IPS-15b (cell line): ENCODE results near the gene CCNA2.

Source experiments
- H3K27me3 ChIP-seq: one replicate; pipeline ENCODE4 v1.6.1; 2013; ENCODE audit warnings: low read length; ENCODE audit not compliant: control insufficient read depth, insufficient read depth
- H3K36me3 ChIP-seq: one replicate; pipeline ENCODE4 v1.6.1; 2013; ENCODE audit warnings: low read length; ENCODE audit not compliant: control insufficient read depth, insufficient read depth
- H3K4me1 ChIP-seq: one replicate; pipeline ENCODE4 v1.6.1; 2013; ENCODE audit warnings: mild to moderate bottlenecking, low read length; ENCODE audit not compliant: control insufficient read depth, insufficient read depth
- H3K4me3 ChIP-seq: one replicate; pipeline ENCODE4 v1.5.1; 2013; ENCODE audit warnings: low read depth, low read length
- H3K9ac ChIP-seq: one replicate; pipeline ENCODE4 v1.6.1; 2013; ENCODE audit warnings: low read depth, mild to moderate bottlenecking, low read length
- H3K9me3 ChIP-seq: one replicate; pipeline ENCODE4 v1.6.1; 2013; ENCODE audit warnings: mild to moderate bottlenecking, low read length; ENCODE audit not compliant: control insufficient read depth, insufficient read depth

Gene CCNA2

GRCh38 chr4:121800961-121801714 is 22.5 kb downstream of the CCNA2 start, which contains the start of gene EXOSC9:
TSS of gene EXOSC9 (plus strand) at chr4:121801323. CDS start at chr4:121801425, 102 bp downstream.
- Histone ChIP-seq H3K9ac (peak within 1 kb of the TSS; percentile 96), H3K9me3 (no peaks in the 10 kb centered on the region), H3K27me3 (no peaks in the 10 kb centered on the region), H3K36me3 (peaks cover 5% of the 10 kb centered on the region), H3K4me1 (peaks cover 10% of the 10 kb centered on the region), H3K4me3 (peak within 1 kb of the TSS; percentile 95)

DNA sequence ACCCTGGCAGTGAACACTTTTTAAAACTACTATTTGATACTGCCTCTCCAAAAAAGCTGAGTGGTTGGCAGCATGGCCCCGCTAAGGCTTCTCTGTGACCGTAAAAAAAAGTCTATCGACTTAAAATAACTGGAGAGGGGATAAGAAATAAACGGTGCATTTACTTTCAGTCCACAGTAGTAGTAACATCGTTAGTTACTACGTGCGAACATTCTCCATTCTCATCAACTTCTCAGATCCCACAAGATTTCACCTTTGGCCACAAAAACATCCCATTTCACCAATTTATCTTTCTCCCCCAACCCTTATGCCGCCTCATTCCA is 23.1 kb downstream of the CCNA2 start:
- Histone ChIP-seq H3K27me3 (no peaks in the 10 kb centered on the region), H3K36me3 (peaks cover under 1% of the 10 kb centered on the region), H3K9me3 (no peaks in the 10 kb centered on the region), H3K4me3 (peak overlapping the region; percentile 95), H3K9ac (peak overlapping the region; percentile 90), H3K4me1 (peaks cover 15% of the 10 kb centered on the region)

- Histone ChIP-seq H3K9me3 (no peaks in the 10 kb centered on the region), H3K27me3 (no peaks in the 10 kb centered on the region), H3K9ac (no peak overlapping the region), H3K4me1 (peaks cover 18% of the 10 kb centered on the region), H3K4me3 (no peak overlapping the region), H3K36me3 (no peaks in the 10 kb centered on the region)
Measured at GRCh38 chr4:121799867-121800501, 23.7 kb downstream of the CCNA2 start.

DNA sequence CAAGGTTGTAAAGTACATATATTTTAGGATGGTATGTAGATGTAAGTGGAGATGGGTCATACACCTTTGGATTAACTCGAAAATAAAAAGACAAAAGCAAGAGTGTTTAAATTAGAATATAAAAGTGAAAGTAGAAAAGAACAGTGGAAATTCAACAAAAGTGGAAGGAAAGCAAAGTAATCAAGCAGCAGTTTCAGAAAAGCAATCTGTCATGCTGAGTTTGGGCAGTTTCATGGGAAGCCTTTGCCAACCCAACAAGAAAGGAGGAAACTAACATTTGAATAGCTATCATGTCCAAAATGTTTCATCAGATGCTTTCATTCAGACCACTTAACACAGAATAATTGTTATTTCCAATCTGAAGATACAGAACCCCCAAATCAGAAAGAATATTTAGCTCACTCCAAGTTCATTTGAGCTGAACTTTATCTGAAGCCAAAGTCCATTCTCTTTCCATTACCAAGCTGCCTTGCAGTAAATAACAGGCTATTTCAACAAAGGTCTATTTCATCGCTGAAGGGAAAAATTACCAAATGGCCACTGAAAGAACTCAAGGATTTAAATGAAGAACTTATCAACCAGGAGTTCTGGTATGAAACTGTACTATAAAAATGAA is 24.4 kb downstream of the CCNA2 start:
- no peak overlapping the region for H3K4me3 ChIP-seq
- H3K27me3 ChIP-seq: no peaks in the 10 kb centered on the region
- no peaks in the 10 kb centered on the region for H3K9me3 ChIP-seq
- no peaks in the 10 kb centered on the region for H3K36me3 ChIP-seq
- H3K4me1 ChIP-seq: peaks cover 18% of the 10 kb centered on the region
- no peak overlapping the region for H3K9ac ChIP-seq

DNA sequence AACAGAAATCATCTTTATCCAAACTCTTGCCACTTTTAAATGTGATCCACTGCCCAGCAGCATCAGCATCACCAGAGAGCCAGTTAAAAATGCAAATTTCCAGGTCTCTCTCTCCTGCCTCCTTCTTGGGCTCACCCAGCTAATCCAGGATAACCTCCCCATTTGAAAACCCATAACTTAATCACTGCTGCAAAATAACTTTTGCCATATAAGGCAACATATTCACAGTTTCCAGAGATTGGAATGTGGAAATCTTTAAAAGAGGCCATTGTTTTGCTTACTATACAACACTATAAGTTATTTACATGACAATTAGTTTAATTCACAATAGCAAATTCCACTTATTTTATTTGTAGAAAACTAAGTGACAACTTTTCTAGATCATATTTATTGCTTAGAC is 27.4 kb downstream of the CCNA2 start:
- H3K4me1 ChIP-seq: peaks cover 14% of the 10 kb centered on the region
- no peak overlapping the region for H3K9ac ChIP-seq
- H3K4me3 ChIP-seq: peak overlapping the region; percentile 3
- no peaks in the 10 kb centered on the region for H3K27me3 ChIP-seq
- H3K36me3 ChIP-seq: no peaks in the 10 kb centered on the region
- H3K9me3 ChIP-seq: no peaks in the 10 kb centered on the region

DNA sequence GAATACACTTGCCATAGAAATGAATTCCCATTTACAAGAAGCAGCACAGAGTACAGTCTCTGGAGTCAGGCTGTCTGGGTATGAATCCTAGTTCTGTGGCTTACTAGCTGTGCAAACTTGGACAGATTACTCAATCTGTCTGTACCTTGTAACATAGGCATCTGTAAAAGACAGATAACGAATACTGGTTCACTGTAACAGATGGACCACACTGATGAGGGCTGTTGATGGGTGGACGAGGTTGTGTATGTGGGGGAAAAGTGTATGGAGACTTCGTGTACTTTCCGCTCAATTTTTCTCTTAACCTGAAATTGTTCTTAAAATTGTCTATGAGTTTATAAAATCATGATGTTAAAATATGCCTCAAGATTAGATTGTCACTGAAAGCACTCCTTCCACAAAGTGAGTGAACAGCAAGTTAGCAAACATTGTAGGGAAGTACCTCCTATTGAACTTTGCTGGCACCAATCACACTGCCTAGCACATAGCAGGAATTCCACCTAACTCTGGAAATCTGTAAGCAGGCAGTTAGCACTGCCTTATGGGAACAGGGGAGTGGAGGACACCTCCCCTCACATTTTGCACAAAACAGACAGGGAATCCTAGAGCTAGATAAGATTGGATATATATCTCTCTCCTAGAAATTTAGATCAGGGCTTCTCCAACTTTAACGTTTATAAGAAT is 29.0 kb downstream of the CCNA2 start:
- no peaks in the 10 kb centered on the region for H3K27me3 ChIP-seq
- no peak overlapping the region for H3K9ac ChIP-seq
- H3K9me3 ChIP-seq: no peaks in the 10 kb centered on the region
- H3K36me3 ChIP-seq: no peaks in the 10 kb centered on the region
- H3K4me3 ChIP-seq: no peak overlapping the region
- peaks cover 14% of the 10 kb centered on the region for H3K4me1 ChIP-seq

DNA sequence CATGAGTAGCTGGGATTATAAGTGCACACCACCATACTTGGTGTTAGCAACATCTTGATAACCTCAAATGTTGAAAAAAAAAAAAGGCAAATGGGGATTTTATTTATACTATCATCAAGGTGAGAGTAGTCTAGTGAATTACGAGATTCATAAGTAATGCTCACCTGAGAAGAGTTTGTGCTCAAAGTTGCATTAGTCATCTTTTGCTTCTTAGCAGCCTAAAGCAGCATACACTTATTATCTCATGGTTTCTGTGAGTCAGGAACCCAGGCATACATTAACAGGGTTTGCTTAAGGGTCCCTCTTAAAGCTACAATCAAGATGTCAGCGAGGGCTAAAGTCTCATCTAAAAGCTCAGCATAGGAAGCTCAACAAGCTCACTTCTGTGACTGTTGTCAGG is 30.7 kb downstream of the CCNA2 start:
- Histone ChIP-seq H3K36me3 (no peaks in the 10 kb centered on the region), H3K9me3 (no peaks in the 10 kb centered on the region), H3K9ac (no peak overlapping the region), H3K4me1 (peaks cover 14% of the 10 kb centered on the region), H3K4me3 (no peak overlapping the region), H3K27me3 (no peaks in the 10 kb centered on the region)

GRCh38 chr4:121791481-121791880 is 32.2 kb downstream of the CCNA2 start:
- no peak overlapping the region for H3K9ac ChIP-seq

DNA sequence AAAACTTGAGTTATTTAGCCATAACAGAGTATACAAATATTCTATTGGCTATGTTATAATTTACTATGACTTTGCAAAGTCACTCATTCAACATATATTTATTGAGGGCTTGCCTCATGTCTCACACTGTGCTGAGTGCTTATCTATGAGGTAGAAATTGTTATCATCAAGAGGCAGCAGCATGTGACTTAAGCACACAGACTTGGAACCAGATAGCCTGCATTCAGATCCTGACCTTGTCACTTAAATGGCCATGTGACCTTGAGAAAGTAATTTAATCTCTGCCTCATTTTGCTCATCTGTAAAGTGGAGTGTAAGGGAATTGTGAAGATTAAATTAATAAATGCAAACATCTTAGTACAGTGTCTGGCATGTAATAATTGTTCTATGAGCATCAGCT is 32.7 kb downstream of the CCNA2 start:
- Histone ChIP-seq H3K36me3 (no peaks in the 10 kb centered on the region), H3K4me1 (peaks cover 7% of the 10 kb centered on the region), H3K9ac (no peak overlapping the region), H3K9me3 (no peaks in the 10 kb centered on the region), H3K4me3 (no peak overlapping the region), H3K27me3 (no peaks in the 10 kb centered on the region)

More at GRCh38 chr4:121791481-121791880, 32.2 kb downstream of the CCNA2 start:
- no peaks in the 10 kb centered on the region for H3K9me3 ChIP-seq
- H3K36me3 ChIP-seq: no peaks in the 10 kb centered on the region
- peaks cover 11% of the 10 kb centered on the region for H3K4me1 ChIP-seq
- H3K4me3 ChIP-seq: no peak overlapping the region
- no peaks in the 10 kb centered on the region for H3K27me3 ChIP-seq

DNA sequence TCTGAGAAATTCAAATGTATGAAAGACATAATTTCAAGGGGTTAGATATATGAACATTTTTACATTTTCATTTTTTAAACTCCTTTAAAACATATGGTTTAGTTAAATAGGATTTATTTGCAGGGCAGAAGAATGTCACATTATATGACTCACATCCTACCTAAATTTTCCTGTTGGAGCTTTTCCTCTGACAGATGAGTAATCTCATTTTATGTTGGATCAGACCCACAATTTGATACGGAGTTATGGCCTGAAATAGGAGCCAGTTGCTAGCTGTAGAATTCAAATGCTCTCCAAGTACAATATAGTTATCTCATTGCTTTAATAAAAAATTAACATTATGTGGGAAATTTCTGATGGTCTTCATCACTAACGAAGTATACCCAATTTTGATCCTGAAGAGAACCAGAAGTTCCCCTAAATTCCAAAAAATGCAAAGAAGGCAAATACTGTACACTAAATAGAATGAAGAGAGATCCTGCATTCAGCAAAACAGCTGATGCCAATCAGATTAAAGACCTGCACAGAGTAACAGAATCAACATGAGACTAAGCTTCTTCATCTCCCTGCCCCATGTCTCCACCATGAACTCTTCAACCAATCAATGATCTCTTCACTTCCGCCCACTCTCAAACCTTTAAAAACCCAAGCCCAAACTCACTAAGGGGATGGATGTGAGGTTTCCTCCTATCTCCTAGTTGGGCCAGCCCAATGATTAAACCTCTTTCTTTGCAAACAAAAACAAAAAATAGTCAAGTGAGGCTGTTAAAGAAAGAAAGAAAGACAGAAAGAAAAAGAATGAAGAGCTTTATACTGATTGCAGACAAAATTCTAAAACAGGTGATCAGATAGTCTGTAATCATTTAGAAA is 33.5 kb downstream of the CCNA2 start:
- Histone ChIP-seq H3K36me3 (no peaks in the 10 kb centered on the region), H3K9ac (no peak overlapping the region), H3K27me3 (no peaks in the 10 kb centered on the region), H3K4me1 (no peaks in the 10 kb centered on the region), H3K9me3 (no peaks in the 10 kb centered on the region), H3K4me3 (no peak overlapping the region)

GRCh38 chr4:121789455-121789854 is 34.2 kb downstream of the CCNA2 start:
- H3K4me3 ChIP-seq: no peak overlapping the region
- no peak overlapping the region for H3K9ac ChIP-seq
- no peaks in the 10 kb centered on the region for H3K4me1 ChIP-seq
- H3K27me3 ChIP-seq: no peaks in the 10 kb centered on the region
- H3K36me3 ChIP-seq: no peaks in the 10 kb centered on the region
- no peaks in the 10 kb centered on the region for H3K9me3 ChIP-seq
